ENCODE data around the gene GDA.
A peak's percentile ranks its signal among the peaks of the same experiment; 100 is the strongest.

The GDA gene

DNA sequence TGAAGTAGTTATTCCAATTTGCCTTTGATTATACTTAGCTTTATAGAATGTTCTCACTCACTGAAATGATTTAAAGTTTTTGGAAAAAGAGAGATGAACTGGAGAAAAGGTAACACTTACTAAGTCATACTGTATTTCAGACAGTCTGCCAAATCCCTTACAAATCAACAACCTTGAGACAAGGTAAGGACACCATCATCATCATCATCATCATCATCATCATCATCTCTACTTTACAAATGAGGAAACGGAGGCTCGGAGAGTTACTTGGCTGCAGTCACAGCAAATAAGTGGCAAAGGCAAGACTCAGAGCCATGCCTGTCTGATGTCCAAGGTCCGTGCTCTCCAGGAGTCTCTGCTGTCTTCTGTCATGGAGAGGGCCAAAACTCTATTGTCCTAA, 9.4 kb downstream of the GDA start:
- H3K4me3 ChIP-seq (ENCODE audit: low read length) = no peak overlapping the region
- no peak for DNase-seq (ENCODE audit: low read depth)
- TF ChIP-seq, protein P1, sequence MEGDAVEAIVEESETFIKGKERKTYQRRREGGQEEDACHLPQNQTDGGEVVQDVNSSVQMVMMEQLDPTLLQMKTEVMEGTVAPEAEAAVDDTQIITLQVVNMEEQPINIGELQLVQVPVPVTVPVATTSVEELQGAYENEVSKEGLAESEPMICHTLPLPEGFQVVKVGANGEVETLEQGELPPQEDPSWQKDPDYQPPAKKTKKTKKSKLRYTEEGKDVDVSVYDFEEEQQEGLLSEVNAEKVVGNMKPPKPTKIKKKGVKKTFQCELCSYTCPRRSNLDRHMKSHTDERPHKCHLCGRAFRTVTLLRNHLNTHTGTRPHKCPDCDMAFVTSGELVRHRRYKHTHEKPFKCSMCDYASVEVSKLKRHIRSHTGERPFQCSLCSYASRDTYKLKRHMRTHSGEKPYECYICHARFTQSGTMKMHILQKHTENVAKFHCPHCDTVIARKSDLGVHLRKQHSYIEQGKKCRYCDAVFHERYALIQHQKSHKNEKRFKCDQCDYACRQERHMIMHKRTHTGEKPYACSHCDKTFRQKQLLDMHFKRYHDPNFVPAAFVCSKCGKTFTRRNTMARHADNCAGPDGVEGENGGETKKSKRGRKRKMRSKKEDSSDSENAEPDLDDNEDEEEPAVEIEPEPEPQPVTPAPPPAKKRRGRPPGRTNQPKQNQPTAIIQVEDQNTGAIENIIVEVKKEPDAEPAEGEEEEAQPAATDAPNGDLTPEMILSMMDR (IDR thresholded peaks at IDR 0.05; ENCODE audit: insufficient read depth, low read depth, low read length, missing control alignments) = no peak

DNA sequence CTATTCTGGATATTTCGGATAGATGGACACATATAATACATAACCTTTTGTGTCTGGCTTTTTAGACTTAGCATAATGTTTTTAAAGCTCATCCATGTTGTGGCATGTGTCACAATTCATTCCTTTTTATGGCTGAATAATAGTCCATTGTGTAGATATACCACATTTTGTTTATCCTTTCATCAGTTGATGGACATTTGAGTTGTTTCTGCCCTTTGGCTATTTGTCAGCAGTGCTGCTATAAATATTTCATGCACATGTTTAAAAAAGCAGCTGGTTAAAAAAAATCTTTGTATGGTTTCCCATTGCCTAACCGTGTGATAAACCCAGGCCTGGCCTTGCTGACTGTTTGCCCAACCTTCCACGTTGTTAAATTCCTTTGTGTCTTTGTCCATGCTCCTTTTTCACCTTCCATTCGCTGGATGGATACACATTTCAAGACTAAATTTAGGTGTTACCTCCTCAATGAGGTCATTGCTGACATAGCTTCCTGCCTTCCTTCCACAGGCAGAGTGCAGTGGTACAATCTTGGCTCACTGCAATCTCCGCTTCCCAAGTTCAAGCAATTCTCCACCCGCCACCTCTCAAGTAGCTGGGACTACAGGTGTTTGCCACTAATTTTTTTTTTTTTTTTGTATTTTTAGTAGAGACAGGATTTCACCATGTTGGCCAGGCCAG, 11.3 kb downstream of the GDA start:
- TF ChIP-seq, protein P1 (IDR thresholded peaks at IDR 0.05; ENCODE audit: insufficient read depth, low read depth, low read length, missing control alignments) = no peak
- H3K4me3 ChIP-seq (ENCODE audit: low read length) = no peak overlapping the region
- no peak for DNase-seq (ENCODE audit: low read depth)

DNA sequence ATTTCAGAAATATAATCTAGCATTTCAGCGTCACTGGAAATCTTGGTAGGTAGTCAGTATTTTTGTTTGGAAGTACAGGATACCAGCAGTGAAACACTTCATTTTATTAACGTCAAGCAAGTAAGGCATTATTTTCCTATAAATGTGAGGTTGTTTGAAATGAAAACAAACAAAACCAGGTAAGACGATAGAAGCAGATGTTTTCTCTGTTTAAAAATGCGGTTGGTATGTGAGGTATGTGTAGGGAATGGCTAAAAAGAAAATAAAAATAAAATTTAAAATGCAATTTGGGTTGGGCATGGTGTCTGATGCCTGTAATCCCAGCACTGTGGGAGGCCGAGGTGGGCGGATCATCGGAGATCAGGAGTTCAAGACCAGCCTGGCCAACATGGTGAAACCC, 16.1 kb downstream of the GDA start:
- TF ChIP-seq, protein P1 (IDR thresholded peaks at IDR 0.05; ENCODE audit: insufficient read depth, low read depth, low read length, missing control alignments) = no peak
- no peak overlapping the region for H3K4me3 ChIP-seq (ENCODE audit: low read length)
- DNase-seq (ENCODE audit: low read depth) = no peak

DNA sequence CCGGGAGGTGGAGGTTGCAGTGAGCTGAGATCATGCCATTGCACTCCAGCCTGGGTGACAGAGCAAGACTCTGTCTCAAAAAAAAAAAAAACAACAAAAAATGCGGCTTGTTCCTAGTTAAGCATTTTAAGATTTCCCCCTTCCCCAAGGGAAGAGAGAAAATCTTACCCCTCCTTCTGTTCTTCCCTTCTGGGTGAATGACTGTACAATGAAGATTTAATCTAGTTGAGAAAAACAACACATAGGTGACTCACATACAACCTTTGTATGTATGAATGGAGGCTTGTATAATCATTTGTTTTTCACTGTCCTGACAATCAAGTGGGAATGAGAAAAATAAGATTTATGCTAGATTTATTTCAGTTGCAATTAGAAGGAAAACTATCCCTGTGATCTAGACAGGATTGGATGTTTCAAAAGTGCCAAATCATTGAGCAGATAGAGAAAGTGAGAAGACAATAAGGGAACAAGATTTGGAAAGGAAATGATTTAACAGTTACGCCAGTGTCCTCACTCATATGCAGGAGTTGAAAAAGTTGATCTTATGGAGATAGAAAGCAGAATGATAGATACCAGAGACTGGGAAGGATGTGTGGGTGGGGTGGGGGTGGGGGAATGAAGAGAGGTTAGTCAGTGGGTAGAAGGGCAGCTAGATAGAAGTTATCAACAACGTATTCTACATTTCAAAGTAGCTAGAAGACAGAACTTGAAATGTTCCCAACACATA, 16.7 kb downstream of the GDA start:
- TF ChIP-seq, protein P1 (IDR thresholded peaks at IDR 0.05; ENCODE audit: insufficient read depth, low read depth, low read length, missing control alignments) = no peak
- H3K4me3 ChIP-seq (ENCODE audit: low read length) = no peak overlapping the region
- DNase-seq (ENCODE audit: low read depth) = peak; percentile 43

DNA sequence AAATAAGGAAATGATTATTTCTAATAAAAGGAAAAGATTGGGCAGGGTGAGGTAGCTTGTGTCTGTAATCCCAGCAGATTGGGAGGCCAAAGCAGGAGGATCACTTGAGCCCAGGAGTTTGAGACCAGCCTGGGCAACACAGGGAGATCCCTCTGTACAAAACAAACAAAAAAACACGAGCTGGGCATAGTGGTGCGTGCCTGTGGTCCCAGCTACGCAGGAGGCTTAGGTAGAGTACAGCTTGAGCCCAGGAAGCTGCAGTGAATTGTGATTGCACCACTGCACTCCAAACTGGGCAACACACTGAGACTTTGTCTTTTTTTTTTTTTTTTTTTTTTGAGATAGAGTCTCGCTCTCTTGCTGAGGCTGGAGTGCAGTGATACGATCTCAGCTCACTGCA, 18.8 kb downstream of the GDA start:
- no peak for DNase-seq (ENCODE audit: low read depth)
- no peak overlapping the region for H3K4me3 ChIP-seq (ENCODE audit: low read length)
- TF ChIP-seq, protein P1 (IDR thresholded peaks at IDR 0.05; ENCODE audit: insufficient read depth, low read depth, low read length, missing control alignments) = no peak

DNA sequence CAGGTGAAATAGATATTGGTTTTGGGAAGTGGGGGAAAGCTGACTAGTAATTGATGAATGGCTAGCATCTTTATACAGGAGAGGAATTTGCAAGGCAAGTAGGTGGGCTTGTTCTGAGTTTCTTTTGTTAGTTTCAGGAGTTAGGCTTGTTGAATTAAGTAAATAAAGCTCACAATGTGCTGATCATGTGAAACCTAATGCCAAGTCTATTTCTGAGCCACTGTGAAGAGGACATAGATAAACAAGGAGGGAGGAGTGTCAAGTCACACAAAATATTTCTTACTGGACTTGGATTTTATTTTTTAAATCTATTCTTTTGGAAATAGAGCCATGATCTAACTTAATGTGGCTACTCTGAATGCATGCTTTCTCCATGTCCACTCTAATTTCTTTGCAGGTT, 19.9 kb downstream of the GDA start:
- DNase-seq (ENCODE audit: low read depth) = no peak
- H3K4me3 ChIP-seq (ENCODE audit: low read length) = no peak overlapping the region
- TF ChIP-seq, protein P1 (IDR thresholded peaks at IDR 0.05; ENCODE audit: insufficient read depth, low read depth, low read length, missing control alignments) = no peak
